NOMO-1 (cell line): ENCODE data around the gene KLKB1.
"Not testable (repeated sequence)": the region's sequence is repeated elsewhere in the genome, so short reads cannot be mapped to it uniquely, and the experiment has no call there.

Experiments used
- DNase-seq, 2 experiments: peaks; one replicate each; lab custom pipeline; 2025; ENCODE audit not compliant: unreplicated experiment in 2 of 2; lab: John Stamatoyannopoulos, UW

Gene KLKB1

GRCh38 chr4:186226521-186227189 lies 652 bp upstream of the KLKB1 start:
- no peak for DNase-seq

DNA sequence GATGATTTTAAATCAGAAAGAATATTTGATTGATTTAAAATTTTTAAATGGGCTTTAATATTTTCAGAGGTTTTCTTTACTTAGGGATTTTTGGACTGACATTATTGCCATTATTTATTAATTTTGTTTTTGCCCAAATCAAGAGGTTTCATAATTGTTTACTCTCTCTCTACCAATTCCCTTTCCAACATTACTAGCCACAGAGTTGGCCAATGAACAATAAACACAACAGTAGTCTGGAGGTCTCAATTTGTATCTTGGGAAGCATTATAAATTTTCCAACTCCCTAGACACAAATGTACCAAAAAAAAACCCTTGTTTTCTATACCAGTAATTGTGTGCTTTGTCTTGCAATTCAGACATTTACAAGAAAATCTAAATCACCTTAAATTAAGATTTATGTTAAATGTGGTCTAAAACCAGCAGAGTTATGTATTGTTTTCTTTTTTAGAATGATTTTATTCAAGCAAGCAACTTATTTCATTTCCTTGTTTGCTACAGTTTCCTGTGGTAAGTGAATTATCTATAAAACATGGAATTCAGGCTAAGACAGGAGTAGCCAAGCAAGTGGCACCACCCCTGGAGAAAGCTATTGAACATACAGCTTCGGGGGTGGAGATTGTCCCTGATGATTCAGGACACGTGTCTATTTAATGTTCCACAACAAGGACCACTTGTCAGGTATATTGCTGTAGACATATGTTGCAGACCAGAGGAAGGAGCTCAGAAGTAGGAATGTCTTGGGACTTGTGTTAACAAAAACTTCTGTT lies 622 bp downstream of the KLKB1 start:
- no peak for DNase-seq

- no peak for DNase-seq
Measured at GRCh38 chr4:186228514-186228894, 1.2 kb downstream of the KLKB1 start.

DNA sequence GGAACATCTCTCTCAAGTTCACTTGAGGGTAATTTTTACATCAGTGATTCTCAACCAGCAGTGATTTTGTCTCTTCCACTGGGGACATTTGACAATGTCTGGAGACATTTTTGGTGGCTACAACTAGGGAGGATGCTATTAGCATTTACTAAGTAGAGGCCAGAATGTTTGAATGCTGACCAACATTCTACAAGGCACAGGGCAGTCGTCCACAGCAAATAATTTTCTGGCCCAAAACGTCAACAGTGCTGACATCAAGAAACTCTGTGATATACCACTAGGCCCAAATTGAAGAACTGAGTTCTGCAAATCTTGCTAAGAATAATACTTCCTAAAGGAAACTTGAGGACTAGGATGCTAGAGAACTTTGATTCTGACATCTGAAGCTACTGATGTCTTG lies 7.1 kb downstream of the KLKB1 start:
- no peak for DNase-seq

DNA sequence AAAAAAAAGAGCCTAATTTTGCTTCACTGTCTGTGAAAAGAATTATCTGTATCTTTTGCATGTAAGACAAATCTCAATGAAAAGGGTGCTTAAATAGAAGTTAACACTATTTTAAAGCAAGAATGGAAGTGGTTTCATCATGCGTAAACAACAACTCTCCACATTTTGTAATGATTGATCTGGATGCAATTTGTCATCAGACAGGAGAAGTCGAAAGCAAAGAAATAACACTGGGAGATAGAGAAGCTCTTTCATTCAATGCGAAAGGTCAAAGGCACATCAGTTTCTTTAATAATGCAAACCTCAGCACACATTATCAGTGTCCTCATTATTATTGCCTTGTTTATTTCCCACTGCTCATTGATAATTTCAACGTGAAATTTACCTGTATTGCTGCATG lies 8.8 kb downstream of the KLKB1 start:
- no peak for DNase-seq

DNA sequence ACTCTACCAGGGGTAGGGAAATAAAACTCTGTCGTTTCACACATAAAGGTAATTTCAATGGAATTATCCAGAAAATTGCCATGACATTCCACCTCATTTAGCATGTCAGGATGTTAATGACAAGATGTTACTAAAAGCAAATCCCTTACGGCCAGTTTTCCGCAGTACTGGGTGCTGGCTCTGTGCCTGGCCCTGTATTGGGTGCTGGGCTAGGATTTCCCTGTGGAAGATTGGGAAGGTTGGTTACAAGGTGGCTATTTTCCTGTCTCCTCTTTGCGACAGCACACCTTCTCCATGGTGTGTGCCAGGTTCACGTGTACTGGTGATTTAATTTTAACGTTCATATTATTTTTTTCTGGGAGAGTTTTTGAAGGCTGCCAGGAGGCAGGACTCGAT lies 13.1 kb downstream of the KLKB1 start:
- no peak for DNase-seq

DNA sequence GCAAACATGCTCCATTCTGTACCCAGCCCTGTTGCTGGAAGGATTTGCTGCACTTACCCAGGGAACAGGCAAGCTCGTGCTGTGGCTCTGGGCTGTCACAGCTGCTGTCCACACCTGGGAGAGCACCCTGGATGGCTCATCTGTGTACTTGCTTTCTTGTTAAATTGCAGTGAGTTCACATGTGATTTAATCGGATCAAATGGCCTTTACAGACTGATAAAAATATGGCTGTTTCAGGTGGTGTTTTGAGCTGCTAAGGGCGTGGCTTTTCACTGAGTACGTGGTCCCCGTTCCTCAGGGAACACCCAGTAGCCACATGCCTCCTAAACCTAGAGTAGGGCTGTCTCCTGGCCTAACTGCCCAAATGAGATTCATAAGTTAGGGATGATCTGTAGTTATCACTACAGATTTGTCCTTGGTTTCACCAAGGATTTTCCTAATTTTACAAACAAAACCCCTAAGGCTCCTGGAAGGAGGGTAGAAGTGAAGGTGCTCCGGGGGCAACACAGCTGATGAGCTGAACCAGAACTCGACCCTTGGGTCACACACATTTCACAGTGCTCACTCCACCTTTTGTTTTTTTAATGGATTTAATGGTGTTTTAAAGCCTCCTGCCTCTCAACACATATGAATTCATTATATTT lies 13.7 kb downstream of the KLKB1 start:
- peak in 1 of 2 experiments; percentile 21 for DNase-seq

GRCh38 chr4:186241616-186242015 lies 14.3 kb downstream of the KLKB1 start:
- DNase-seq: no peak

GRCh38 chr4:186242031-186242430 lies 14.7 kb downstream of the KLKB1 start:
- not testable (repeated sequence) for DNase-seq

- DNase-seq: no peak
Measured at GRCh38 chr4:186243331-186243730, 16.0 kb downstream of the KLKB1 start.

DNA sequence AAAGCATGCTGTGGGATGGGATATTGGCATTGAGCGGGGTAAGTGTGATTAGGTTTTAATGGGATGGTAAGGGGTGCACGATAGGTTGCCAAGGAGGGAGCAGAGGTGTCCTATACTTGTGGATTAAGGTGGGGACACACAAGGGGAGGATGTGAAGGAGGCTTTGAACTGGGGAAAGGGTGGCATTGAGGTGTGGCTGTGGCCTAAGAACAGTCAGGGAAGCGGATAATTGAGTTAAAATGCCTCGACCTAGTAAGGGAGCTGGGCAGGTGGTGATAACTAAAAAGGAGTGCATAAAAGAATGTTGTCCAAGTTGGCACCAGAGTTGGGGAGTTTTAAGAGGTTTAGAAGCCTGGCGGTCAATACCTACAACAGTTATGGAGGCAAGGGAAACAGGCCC lies 17.5 kb downstream of the KLKB1 start:
- DNase-seq: no peak

DNA sequence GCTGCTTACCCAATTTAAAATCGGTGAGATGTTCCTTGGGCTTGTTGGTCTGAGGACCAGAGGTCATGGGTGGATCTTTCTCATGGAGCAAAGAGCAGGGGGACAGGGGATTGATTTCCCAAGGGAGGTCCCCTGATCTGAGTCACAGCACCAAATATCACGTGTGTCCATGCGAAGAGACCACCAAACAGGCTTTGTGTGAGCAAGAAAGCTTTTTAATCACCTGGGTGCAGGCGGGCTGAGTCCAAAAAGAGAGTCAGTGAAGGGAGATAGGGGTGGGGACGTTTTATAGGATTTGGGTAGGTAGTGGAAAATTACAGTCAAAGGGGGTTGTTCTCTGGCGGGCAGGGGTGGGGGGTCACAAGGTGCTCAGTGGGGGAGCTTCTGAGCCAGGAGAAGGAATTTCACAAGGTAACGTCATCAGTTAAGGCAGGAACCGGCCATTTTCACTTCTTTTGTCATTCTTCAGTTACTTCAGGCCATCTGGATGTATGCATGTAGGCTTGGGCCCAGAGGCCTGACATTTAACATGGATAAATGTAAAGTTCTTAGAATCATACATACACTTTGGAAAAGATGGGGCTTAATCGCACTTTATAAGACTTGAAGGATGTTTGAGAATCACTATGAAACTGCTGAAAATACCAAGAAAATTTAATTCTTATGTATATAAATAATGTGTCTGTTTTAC lies 19.9 kb downstream of the KLKB1 start:
- DNase-seq: not testable (repeated sequence)

- DNase-seq: no peak
Measured at GRCh38 chr4:186248643-186249042, 21.3 kb downstream of the KLKB1 start.

DNA sequence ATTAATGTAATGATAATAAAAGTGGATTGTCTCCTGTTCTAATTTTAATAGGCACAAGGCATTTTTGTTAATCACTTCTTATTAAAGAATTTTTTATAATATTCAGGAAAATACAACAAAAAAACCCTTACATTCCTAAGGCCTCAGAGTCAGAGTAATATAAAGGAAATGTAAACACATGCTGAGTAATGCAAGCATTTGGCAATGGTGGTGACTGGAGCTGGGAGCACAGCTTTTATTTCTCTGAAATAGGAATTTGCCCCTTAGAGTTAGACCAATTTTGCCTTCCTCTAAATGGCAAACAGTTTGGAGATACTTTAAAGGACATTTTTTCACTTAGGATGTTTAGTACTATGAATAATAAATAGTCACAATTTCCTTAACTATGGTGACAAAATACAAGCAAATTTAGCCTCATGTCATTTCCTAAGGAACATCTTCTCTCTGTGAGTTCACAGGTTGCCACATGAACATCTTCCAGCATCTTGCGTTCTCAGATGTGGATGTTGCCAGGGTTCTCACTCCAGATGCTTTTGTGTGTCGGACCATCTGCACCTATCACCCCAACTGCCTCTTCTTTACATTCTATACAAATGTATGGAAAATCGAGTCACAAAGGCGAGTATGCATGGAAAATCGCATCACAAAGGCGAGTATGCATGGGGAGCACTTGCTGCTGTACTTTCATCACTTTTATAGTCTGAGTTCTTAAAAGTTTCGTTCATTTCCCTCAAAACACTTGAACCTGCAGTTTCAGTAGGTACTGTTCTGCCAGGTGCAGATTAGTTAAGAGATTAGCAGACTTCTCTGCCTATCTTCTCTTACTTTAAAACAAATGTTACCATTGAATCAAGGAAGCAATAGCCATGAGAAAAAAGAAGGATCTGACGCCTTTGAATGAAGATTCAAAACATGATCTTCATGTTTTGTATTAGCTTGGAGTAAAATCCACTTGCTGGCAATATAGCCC lies 22.8 kb downstream of the KLKB1 start:
- no peak for DNase-seq

DNA sequence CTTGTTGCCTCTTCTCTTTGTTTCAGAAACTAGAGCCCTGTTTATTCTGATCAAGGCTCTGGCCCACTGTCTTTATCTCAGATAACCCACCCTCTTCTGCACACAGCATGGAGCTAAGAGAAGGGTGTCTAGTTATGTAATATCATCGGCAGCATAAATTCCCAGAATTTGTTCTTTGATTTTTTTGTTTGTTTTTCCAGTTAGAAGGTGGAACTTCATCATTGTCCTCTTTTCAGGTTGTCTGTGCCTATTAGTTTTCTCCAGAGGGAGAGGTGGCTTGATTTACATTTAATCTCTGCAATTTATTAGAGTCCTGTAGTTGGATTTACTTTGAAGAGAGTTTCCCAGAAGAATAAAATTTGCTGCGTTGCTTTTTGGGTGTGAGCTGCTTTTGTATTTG lies 23.5 kb downstream of the KLKB1 start:
- DNase-seq: no peak

DNA sequence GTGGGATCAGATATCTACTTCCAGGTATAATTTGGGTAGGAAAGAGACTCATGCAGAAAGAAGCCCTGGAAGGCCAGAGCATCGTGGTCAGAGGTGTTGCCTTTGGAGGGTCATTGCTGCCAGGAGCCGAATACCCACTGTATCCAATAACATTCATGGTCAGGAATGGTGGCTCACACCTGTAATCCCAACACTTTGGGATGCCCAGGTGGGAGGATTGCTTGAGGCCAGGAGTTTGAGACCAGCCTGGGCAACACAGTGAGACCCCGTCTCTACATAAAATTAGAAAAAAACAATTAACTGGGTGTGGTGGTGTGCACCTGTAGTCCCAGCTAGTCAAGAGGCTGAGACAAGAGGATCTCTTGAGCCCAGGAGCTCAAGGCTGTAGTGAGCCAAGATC lies 27.8 kb downstream of the KLKB1 start:
- no peak for DNase-seq

- DNase-seq: peak in 1 of 2 experiments; percentile 57
Measured at GRCh38 chr4:186258216-186258811, 31.0 kb downstream of the KLKB1 start.

DNA sequence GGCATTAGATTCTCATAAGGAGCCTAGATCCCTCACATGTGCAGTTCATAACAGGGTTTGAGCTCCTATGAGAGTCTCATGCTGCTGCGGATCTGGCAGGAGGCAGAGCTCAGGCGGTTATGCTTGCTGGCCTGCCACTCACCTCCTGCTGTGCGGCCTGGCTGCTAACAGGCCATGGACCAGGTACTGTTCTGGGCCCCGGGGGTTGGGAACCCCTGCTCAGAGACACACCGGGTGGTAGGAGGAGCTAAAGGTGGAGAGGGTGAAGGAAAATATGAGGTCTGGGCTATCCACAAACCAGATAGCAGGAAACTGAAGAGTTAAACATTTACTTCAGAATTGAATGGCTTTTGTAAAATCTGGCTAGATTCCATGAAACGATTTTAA lies 32.8 kb downstream of the KLKB1 start:
- no peak for DNase-seq

DNA sequence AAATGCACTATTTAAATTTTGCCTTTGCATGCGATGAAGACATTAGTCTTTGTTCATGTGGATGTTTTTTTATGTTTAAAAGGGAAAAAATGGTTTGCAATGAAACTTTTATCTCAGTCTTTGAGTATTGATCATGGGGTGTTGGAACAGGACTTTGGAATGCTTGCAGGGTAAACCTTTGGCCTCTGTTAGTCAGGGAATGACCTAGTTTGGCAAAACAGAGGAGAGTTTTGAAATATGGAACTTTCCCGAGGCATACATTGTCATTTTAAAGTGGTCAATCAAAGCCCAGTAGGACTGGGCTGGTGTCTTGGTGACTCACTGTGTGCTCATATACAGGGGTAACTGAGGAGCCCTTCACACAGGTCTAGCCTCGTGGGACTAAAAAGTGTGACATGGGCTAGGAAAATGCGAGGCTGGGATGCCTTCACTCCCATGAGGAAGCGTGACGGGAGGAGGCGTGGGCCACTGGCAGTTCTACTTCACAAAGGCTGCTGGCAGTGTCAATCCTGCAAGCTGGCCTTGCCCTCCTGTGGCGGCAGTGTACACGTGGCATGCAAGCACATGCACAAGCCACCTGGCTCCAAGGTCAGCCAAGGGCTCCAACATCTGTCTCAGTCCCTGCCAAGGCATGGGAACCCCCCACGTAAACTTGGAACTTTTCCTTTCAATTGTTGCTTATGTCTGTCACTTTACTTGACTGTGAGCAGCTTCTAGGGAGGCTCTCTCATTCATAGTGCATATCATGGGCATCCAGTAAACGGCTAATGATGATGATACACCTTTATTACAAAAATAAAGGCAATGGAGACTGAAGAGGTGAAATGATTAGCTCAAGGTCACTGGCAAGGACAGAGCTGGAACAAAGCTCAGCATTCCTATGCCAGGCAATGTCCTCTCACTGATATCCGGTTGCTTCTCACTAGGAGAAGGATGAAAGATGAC lies 33.5 kb downstream of the KLKB1 start:
- no peak for DNase-seq
